Ramos (cell line): ENCODE measurements around the gene CD180.

Experiments used
- in situ Hi-C: fragments of 300-500 bp; cut with MboI; formaldehyde crosslinking; loops from one replicate; pipeline ENCODE4 v1.14.3; 2022; ENCODE audit warnings: low sequenced_read_pairs; ENCODE audit not compliant: unreplicated experiment

Gene CD180

GRCh38 chr5:67214707-67215447 lies 18.3 kb upstream of the CD180 start:
- in situ Hi-C loops: loop anchor here (5.0 to 10.0 kb wide), 2 partner anchors 53 to 220 kb away; no protein-coding TSS in a partner anchor

- in situ Hi-C loops: loop anchor here (5.0 to 10.0 kb wide), 2 partner anchors 52 to 219 kb away; no protein-coding TSS in a partner anchor
Measured at GRCh38 chr5:67214036-67214435, 17.4 kb upstream of the CD180 start.

GRCh38 chr5:67211926-67212325 lies 15.3 kb upstream of the CD180 start:
- in situ Hi-C loops: loop anchor here (5.0 to 10.0 kb wide), 2 partner anchors 50 to 217 kb away; no protein-coding TSS in a partner anchor

GRCh38 chr5:67209141-67209771 lies 12.7 kb upstream of the CD180 start:
- in situ Hi-C loops: no loop called here

- in situ Hi-C loops: no loop called here
Measured at GRCh38 chr5:67208403-67208802, 11.8 kb upstream of the CD180 start.

- in situ Hi-C loops: no loop called here
Measured at GRCh38 chr5:67206929-67207328, 10.3 kb upstream of the CD180 start.

GRCh38 chr5:67206461-67206860 lies 9.9 kb upstream of the CD180 start:
- in situ Hi-C loops: no loop called here

GRCh38 chr5:67205981-67206380 lies 9.4 kb upstream of the CD180 start:
- in situ Hi-C loops: no loop called here

- in situ Hi-C loops: no loop called here
Measured at GRCh38 chr5:67204821-67205220, 8.2 kb upstream of the CD180 start.

- in situ Hi-C loops: no loop called here
Measured at GRCh38 chr5:67203701-67204074, 7.1 kb upstream of the CD180 start.

GRCh38 chr5:67202828-67203227 lies 6.2 kb upstream of the CD180 start:
- in situ Hi-C loops: no loop called here

GRCh38 chr5:67201897-67202549 lies 5.4 kb upstream of the CD180 start:
- in situ Hi-C loops: no loop called here

GRCh38 chr5:67200809-67201562 lies 4.4 kb upstream of the CD180 start:
- in situ Hi-C loops: no loop called here

GRCh38 chr5:67199859-67200258 lies 3.3 kb upstream of the CD180 start:
- in situ Hi-C loops: no loop called here

- in situ Hi-C loops: no loop called here
Measured at GRCh38 chr5:67198917-67199316, 2.3 kb upstream of the CD180 start.

GRCh38 chr5:67197536-67197935 lies 937 bp upstream of the CD180 start:
- in situ Hi-C loops: no loop called here

- in situ Hi-C loops: no loop called here
Measured at GRCh38 chr5:67195406-67196275, 958 bp downstream of the CD180 start.

GRCh38 chr5:67194166-67194565 lies 2.4 kb downstream of the CD180 start:
- in situ Hi-C loops: no loop called here

GRCh38 chr5:67193439-67193807 lies 3.2 kb downstream of the CD180 start:
- in situ Hi-C loops: no loop called here
